GM18519 (cell line): ENCODE results near the gene OTOGL.
"Not testable (repeated sequence)": the region's sequence is repeated elsewhere in the genome, so short reads cannot be mapped to it uniquely, and the experiment has no call there.

Experiments used
- ATAC-seq: cut with Tn5 transposase; IDR thresholded peaks from one replicate; pipeline ENCODE4 v1.9.1; 2021; ENCODE audit warnings: mild to moderate bottlenecking, moderate library complexity; ENCODE audit not compliant: unreplicated experiment, low FRiP score

The OTOGL gene

GRCh38 chr12:80099259-80099658 is at the start of gene OTOGL:
Gene OTOGL (plus strand): TSS chr12:80099537. CDS start chr12:80209432, 109,895 bp downstream.
- no peak for ATAC-seq

- ATAC-seq = no peak
These were observed 49.1 kb upstream of the OTOGL start for GRCh38 chr12:80050236-80050635.

- ATAC-seq = no peak
These were observed 46.1 kb upstream of the OTOGL start for GRCh38 chr12:80053051-80053790.

GRCh38 chr12:80056232-80056631 is 43.1 kb upstream of the OTOGL start:
- no peak for ATAC-seq

GRCh38 chr12:80056845-80057244 is 42.5 kb upstream of the OTOGL start:
- no peak for ATAC-seq

GRCh38 chr12:80058586-80058985 is 40.8 kb upstream of the OTOGL start:
- ATAC-seq = no peak

- no peak for ATAC-seq
These were observed 40.2 kb upstream of the OTOGL start for GRCh38 chr12:80059102-80059501.

GRCh38 chr12:80059875-80060274 is 39.5 kb upstream of the OTOGL start:
- ATAC-seq = no peak

GRCh38 chr12:80064269-80064668 is 35.1 kb upstream of the OTOGL start:
- ATAC-seq = no peak

- no peak for ATAC-seq
These were observed 34.4 kb upstream of the OTOGL start for GRCh38 chr12:80064951-80065350.

GRCh38 chr12:80068173-80068572 is 31.2 kb upstream of the OTOGL start:
- no peak for ATAC-seq

GRCh38 chr12:80083892-80084614 is 15.3 kb upstream of the OTOGL start:
- not testable (repeated sequence) for ATAC-seq

- ATAC-seq = no peak
These were observed 13.3 kb upstream of the OTOGL start for GRCh38 chr12:80086025-80086424.

GRCh38 chr12:80087486-80088213 is 11.7 kb upstream of the OTOGL start:
- no peak for ATAC-seq

GRCh38 chr12:80100591-80100990 is 1.3 kb downstream of the OTOGL start:
- ATAC-seq = no peak

GRCh38 chr12:80101126-80101525 is 1.8 kb downstream of the OTOGL start:
- no peak for ATAC-seq

- no peak for ATAC-seq
These were observed 7.9 kb downstream of the OTOGL start for GRCh38 chr12:80107221-80107620.

- ATAC-seq = no peak
These were observed 17.4 kb downstream of the OTOGL start for GRCh38 chr12:80116735-80117134.

- ATAC-seq = no peak
These were observed 19.4 kb downstream of the OTOGL start for GRCh38 chr12:80118565-80119324.

- ATAC-seq = no peak
These were observed 21.7 kb downstream of the OTOGL start for GRCh38 chr12:80120994-80121393.

- ATAC-seq = no peak
These were observed 22.3 kb downstream of the OTOGL start for GRCh38 chr12:80121661-80122060.
